Measurements from ENCODE around the gene ARNT2.

GRCh38 chr15:80441714-80442113, 37.5 kb downstream of the ARNT2 start:
- TF ChIP-seq ZBTB14 (CRISPR knock-in tag; IDR thresholded peaks at IDR 0.05), result no peak
- no peak for TF ChIP-seq STAG1 (CRISPR knock-in tag; IDR thresholded peaks at IDR 0.05)
- no peak for TF ChIP-seq ZSCAN20 (CRISPR knock-in tag; IDR thresholded peaks at IDR 0.05; ENCODE audit: borderline replicate concordance)
- no peak for TF ChIP-seq TAF1 (CRISPR knock-in tag; IDR thresholded peaks at IDR 0.05)
- no peak for TF ChIP-seq ZNF224 (CRISPR knock-in tag; IDR thresholded peaks at IDR 0.05)
- no peak for TF ChIP-seq SRF (IDR thresholded peaks at IDR 0.05; ENCODE audit: low read depth, low read length)
- TF ChIP-seq TBX3 (IDR thresholded peaks at IDR 0.05; ENCODE audit: borderline replicate concordance), result no peak
- no peak for TF ChIP-seq POLR2A (IDR thresholded peaks at IDR 0.05; ENCODE audit: insufficient read depth in 1 of 2, low read depth in 2 of 2, low read length in 2 of 2)
- TF ChIP-seq ZNF562 (CRISPR knock-in tag; IDR thresholded peaks at IDR 0.05; ENCODE audit: borderline replicate concordance), result no peak
- no peak for TF ChIP-seq ZNF572 (CRISPR knock-in tag; IDR thresholded peaks at IDR 0.05)
- TF ChIP-seq ZNF121 (CRISPR knock-in tag; IDR thresholded peaks at IDR 0.05), result no peak
- no peak for TF ChIP-seq CTCF (CRISPR knock-in tag; IDR thresholded peaks at IDR 0.05)

Measured in HepG2 (cell line).